Immature natural killer cell (primary cell): ENCODE results near the gene TSPAN15. TPM values are rescaled to one million over a fixed set of nuclear protein-coding genes. Genes with fewer than 3 reads are reported as not detected.
A peak's percentile ranks its signal among the peaks of the same experiment; 100 is the strongest.

Source experiments
- DNase-seq, 3 donors: peaks; one replicate each; pipeline ENCODE4 v3.0.0; 2022; ENCODE audit warnings: mixed read lengths in 1 of 3
- H3K27ac Mint-ChIP-seq, 6 donors: one replicate each; pipeline ENCODE4 v1.8.0; 2020; ENCODE audit warnings: mixed read lengths in 6 of 6, mild to moderate bottlenecking in 5 of 6, inconsistent platforms in 4 of 6, moderate library complexity in 3 of 6
- H3K27me3 Mint-ChIP-seq, 3 donors: one replicate each; pipeline ENCODE4 v1.8.0; 2020 to 2021; ENCODE audit warnings: low read depth in 3 of 3, mild to moderate bottlenecking in 3 of 3, mixed read lengths in 3 of 3, moderate library complexity in 3 of 3, inconsistent platforms in 1 of 3
- H3K36me3 Mint-ChIP-seq, 3 donors: one replicate each; pipeline ENCODE4 v1.8.0; 2020; ENCODE audit warnings: mixed read lengths in 3 of 3, inconsistent platforms in 2 of 3, mild to moderate bottlenecking in 2 of 3
- H3K4me1 Mint-ChIP-seq, 2 donors: one replicate each; pipeline ENCODE4 v1.8.0; 2020; ENCODE audit warnings: inconsistent platforms in 2 of 2, mild to moderate bottlenecking in 2 of 2, mixed read lengths in 2 of 2, moderate library complexity in 1 of 2
- H3K4me3 Mint-ChIP-seq, 5 donors: one replicate each; pipeline ENCODE4 v1.8.0; 2020; ENCODE audit warnings: mild to moderate bottlenecking in 5 of 5, mixed read lengths in 5 of 5, inconsistent platforms in 3 of 5, moderate library complexity in 3 of 5
- H3K9me3 Mint-ChIP-seq, 6 donors: one replicate each; pipeline ENCODE4 v1.8.0; 2020; ENCODE audit warnings: mild to moderate bottlenecking in 6 of 6, mixed read lengths in 6 of 6, inconsistent platforms in 4 of 6, moderate library complexity in 3 of 6
- polyA plus RNA-seq, 3 donors: library from polyadenylated mRNA; unstranded; fragments of 300-500 nt; fragmentation: Illumina TruSeq; gene quantifications; one replicate each; pipeline ENCODE4 v1.2.3, GENCODE V29; 2021

Gene TSPAN15
- polyA plus RNA-seq, 3 donors from 2014 or later = 0.39 to 2.4 TPM; not detected in 1

DNA sequence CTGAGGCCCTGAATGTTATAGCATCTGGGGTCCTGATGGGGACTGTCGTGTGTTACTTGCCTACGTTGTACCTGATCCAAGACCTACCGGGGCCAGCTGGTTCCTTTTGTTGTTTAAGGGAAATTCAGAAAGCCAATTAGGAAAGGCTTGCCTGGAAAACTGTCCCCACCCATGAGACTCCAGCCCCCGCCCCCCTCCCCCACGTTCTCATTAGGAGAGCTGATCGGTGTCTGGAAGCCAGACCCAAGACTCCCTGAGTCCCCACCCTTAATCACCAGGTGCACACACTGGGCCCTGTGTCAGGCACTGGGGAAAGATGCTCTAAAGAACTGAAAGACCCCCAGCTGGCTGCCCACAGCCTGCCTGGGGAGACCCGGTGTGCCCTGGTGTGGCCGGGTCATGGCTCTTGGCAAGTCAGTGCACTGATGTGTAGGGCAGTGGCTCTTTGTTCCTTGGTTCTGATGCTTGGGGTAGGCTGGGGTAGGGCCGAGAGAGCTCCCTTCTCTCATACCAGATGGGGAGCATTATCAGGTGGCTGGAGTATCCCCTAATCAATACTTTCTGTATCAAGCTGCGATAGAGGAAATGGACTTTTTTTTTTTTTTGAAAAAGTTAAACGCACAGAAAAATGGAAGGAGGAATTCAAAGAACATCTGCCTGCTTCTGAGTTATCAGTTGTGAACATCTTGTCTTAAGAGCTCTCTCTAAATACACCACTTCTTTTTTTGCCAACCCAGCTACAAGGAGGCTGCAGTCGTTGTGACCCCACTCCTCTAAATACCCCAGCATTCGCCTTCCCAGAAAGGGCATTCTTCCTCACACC lies 16.9 kb downstream of the TSPAN15 start:
- Mint-ChIP-seq H3K27ac (peak overlapping the region in 1 of 6 donors; percentile 38), H3K9me3 (no peaks in the 10 kb centered on the region), H3K27me3 (peaks cover 2 to 8% (median 4%) of the 10 kb centered on the region in 3 donors), H3K4me3 (no peak overlapping the region), H3K36me3 (no peaks in the 10 kb centered on the region), H3K4me1 (peaks cover 23 to 31% of the 10 kb centered on the region in 2 donors)
- DNase-seq = no peak

DNA sequence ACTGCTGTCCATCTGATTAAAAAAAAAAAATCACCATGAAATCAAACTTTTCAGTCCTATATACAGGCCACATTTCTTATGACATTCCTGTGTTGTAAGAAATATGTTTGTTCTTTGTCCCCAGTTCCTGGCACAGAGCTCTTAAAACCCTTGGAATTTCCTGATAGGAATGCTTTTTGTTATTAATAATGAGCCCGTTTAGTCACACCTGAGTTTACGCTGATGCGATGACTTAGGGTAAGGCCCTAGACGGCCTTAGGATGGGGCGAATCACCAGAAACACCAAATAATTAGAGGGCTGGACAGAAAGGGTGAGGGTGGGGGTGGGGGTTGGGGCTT lies 17.5 kb downstream of the TSPAN15 start:
- Mint-ChIP-seq H3K4me3 (no peak overlapping the region), H3K27ac (peak overlapping the region in 1 of 6 donors; percentile 38), H3K36me3 (no peaks in the 10 kb centered on the region), H3K4me1 (peaks cover 22 to 31% of the 10 kb centered on the region in 2 donors), H3K27me3 (peaks cover 4 to 9% (median 6%) of the 10 kb centered on the region in 3 donors), H3K9me3 (no peaks in the 10 kb centered on the region)
- no peak for DNase-seq

DNA sequence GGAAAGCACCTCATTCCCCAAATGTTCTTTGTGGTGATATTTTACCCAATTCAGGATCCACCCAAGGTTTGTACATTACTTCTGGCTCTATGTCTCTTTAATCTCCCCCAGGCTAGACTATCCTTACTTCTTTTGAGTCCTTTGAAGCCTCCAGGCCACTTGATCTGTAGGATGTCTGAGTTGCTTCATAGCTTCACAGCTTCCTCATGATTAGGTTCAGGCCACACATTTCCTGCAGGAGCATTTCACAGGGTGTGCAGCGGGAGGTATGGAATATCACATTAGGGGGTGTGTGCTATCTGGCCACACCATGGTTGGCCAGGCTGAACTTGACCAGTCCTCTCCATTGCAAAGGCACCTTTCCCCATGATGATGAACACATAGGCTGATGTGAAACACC lies 18.7 kb downstream of the TSPAN15 start:
- DNase-seq = no peak
- Mint-ChIP-seq H3K4me1 (peaks cover 9 to 18% of the 10 kb centered on the region in 2 donors), H3K27ac (no peak overlapping the region), H3K9me3 (no peaks in the 10 kb centered on the region), H3K36me3 (no peaks in the 10 kb centered on the region), H3K4me3 (no peak overlapping the region), H3K27me3 (peaks cover 4 to 9% (median 6%) of the 10 kb centered on the region in 3 donors)

DNA sequence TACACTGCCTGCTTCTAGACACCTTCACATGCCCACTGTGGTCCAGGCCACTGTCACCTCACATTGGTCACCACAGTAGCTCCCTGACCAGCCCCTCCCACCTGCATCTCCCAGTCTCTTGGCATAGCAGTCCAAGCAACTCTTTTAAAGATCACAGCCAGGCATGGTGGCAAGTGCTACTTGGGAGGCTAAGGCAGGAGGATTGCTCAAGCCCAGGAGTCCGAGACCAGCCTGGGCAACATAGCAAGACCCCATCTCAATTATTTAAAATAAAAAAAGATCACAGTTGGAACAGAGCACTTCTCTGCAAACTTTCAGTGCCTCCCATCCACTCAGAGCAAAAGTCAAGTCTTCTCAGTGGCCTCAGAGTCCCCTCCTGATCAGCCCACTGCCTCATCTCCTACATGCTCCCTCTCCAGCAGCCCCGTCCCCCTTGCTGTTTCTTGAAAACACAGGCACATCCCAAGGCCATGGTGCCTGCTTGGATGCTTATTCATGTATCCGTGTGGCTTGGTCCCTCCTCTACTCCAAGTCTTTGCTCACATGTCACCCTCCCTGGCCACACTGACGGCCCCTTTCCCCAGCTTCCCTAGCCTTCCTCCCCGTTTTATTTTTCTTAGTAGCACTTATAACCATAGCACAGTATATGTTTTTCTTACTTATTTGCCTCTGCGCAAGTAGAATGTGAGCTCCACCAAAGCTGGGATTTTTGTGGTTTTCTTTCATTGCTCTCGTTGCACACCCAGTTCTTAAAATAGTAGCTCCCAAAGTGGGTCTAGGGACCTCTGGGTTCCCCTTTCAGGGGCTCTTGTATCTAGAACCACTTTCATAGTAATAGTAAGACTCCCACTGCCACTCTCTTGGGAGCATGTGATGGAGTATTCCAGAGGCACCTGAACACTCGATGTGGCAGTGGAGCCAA lies 19.5 kb downstream of the TSPAN15 start:
- H3K27ac Mint-ChIP-seq = peak overlapping the region in 1 of 6 donors; percentile 17
- H3K9me3 Mint-ChIP-seq = no peaks in the 10 kb centered on the region
- no peak for DNase-seq
- H3K36me3 Mint-ChIP-seq = no peaks in the 10 kb centered on the region
- H3K27me3 Mint-ChIP-seq = peaks cover 2 to 9% (median 6%) of the 10 kb centered on the region in 3 donors
- peaks cover 2 to 10% of the 10 kb centered on the region in 2 donors for H3K4me1 Mint-ChIP-seq
- H3K4me3 Mint-ChIP-seq = no peak overlapping the region

DNA sequence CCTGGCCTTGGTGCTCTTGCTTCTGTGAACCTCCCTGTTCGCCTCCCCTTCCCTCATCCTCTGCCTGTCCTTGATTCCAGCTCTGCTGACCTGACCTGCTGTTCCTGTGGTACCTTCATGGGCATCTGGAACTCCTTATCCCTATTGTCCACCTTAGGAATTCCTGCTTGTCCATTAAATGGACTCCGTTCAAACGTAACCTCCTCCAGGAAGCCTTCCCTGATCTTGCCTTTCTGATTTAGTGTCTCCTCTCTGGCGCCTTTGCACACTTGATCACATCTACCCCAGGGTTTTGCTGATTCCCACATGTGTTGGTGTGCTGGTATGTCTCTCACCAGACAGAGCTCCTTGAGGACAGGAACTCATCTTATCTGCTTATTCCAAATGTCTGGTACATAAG lies 20.9 kb downstream of the TSPAN15 start:
- DNase-seq = no peak
- no peak overlapping the region for H3K4me3 Mint-ChIP-seq
- H3K27me3 Mint-ChIP-seq = peaks cover 2 to 9% (median 6%) of the 10 kb centered on the region in 3 donors
- H3K36me3 Mint-ChIP-seq = peaks cover 0 to 3% (median 0%) of the 10 kb centered on the region in 3 donors
- no peaks in the 10 kb centered on the region for H3K4me1 Mint-ChIP-seq
- H3K27ac Mint-ChIP-seq = no peak overlapping the region
- no peaks in the 10 kb centered on the region for H3K9me3 Mint-ChIP-seq

DNA sequence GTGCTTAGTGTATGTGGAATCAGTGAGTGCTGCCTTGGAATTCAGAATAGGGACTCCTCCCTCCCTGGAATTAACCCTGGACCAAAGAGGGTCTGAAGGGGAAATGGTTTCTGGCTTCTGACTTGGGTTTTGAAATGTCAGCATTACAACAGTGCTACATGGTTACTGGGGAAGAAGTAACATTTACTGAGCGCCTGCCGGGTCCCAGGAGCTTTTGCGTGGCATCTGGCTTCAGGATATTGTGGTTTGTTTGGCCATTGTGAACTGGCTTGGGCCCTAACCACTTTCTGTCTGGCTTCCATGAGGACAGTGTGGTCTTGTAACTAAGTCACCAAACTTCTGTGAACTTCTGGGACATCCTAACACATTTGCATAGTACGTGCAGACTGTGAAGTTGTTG lies 21.3 kb downstream of the TSPAN15 start:
- Mint-ChIP-seq H3K4me3 (no peak overlapping the region), H3K27ac (no peak overlapping the region), H3K36me3 (peaks cover 0 to 3% (median 0%) of the 10 kb centered on the region in 3 donors), H3K4me1 (no peaks in the 10 kb centered on the region), H3K9me3 (no peaks in the 10 kb centered on the region), H3K27me3 (peaks cover 3 to 9% (median 6%) of the 10 kb centered on the region in 3 donors)
- no peak for DNase-seq

DNA sequence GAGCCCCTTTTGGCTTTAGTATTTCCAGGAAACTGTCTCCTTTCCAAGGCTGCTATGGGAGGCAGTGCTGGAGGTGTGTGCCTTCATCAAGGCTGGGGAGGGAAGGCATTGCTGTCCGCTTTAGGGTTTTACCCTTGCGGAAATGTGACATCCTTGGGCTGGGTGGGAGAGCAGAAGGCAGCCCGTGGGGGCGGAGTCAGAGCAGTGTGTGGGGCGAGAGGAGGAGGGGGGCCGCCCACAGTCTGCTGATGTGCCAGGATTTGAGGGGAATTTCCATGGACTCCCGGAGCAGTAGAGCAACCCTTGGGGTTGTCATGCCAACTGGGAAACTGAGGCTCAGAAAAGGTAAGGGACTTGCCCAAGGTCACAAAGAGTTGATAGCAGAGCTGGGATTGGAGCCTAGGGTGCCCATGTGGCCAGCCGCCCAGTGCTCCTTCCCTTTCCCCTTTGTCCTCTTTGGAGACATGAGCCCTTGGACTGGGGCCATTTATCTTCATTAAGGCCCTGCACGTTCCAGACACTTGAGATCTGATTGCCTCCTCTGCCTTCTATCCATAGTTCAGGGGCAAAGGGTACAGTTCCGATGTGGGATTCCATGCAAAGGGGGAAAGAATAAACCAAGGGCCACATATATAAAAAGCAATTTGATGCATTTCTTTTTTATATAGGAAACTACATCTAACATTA lies 22.2 kb downstream of the TSPAN15 start:
- Mint-ChIP-seq H3K27ac (no peak overlapping the region), H3K27me3 (peaks cover 3 to 9% (median 8%) of the 10 kb centered on the region in 3 donors), H3K36me3 (peaks cover 0 to 3% (median 0%) of the 10 kb centered on the region in 3 donors), H3K4me3 (no peak overlapping the region), H3K4me1 (no peaks in the 10 kb centered on the region), H3K9me3 (no peaks in the 10 kb centered on the region)
- DNase-seq = no peak

DNA sequence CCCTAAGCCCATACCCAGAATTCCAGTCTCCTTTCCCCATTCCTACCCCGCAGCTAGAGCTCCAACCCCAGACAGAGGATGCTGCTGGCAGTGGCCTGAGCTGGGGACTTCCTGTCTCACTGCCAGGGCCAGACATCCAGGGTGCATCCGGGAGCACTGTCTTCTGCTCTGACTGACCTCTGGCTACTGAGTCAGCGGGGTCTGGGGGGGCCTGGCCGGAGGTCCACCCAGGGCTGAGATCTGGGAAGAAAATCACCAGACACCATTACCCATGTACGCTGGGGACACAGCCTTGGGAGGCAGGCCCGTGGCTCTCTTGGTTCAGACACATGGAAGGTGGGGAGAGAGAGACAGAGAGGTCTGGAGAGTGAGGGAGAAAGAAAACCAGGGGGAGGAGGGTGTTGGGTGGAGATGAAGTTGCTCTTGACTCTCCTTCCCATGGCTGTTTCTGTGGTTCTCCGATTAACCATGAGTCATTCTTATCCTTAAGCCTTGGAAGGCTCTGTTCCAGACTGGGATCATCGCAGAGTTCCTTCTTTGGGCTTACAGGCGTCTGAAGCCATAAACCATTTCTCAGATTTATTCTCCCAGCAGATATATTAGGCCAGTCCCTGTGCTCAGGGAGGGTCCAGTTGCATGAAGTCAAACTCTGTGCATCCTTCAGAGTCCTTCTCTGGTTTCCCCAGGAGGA lies 23.6 kb downstream of the TSPAN15 start:
- DNase-seq = no peak
- Mint-ChIP-seq H3K27me3 (peaks cover 3 to 11% (median 8%) of the 10 kb centered on the region in 3 donors), H3K36me3 (peaks cover 0 to 3% (median 0%) of the 10 kb centered on the region in 3 donors), H3K4me1 (no peaks in the 10 kb centered on the region), H3K4me3 (no peak overlapping the region), H3K9me3 (no peaks in the 10 kb centered on the region), H3K27ac (peak overlapping the region in 1 of 6 donors; percentile 10)

DNA sequence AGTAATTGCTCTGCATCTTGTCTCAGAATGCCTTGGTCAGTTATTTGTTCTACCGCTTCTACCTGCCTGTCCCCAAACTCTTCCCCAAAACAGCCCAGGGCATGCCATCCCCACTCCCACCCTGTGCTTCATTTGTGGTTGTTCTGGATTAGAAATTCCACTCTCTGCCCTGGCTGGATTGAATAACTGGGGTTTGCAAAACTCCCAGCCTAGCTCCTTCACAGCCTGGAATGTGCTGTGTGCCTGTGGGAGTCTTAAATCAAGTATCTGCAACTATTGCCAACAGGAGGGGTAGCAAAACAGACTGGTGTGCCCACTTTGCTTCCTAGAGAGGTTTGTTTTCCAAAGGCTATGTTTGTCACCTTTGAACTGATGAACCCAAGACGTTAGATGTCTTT lies 24.2 kb downstream of the TSPAN15 start:
- H3K27me3 Mint-ChIP-seq = peaks cover 3 to 11% (median 8%) of the 10 kb centered on the region in 3 donors

DNA sequence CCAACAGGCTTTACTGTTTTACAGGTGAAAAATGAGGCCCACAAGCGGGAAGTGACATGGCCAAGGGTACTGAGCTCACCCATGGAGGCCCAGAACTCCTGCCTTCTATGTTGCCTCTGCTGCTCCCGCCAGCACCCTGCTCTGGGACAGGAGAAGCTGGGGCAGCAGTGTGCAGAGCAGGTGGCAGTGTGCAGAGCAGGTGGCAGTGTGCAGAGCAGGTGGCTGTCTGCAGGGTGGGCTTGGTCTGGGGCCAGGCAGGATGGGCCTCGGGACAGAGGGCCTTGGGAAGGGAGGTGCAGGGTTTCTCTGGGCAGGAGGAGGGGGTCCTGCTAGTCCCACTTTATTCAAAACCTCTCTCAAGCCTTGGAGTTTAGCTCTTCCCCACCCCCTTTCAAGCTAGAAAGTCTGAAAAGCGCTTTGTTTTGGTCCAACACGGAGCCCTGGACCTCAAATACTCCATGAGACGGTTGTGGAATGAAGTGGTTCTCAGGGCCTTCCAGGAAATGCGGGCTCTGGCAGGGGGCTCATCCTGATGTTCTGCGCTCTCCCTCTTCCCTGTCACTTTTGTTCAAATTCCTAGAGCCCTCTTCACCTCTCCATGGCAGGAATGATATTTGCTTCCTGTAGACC lies 26.8 kb downstream of the TSPAN15 start:
- peaks cover 0 to 3% (median 0%) of the 10 kb centered on the region in 3 donors for H3K36me3 Mint-ChIP-seq
- no peak overlapping the region for H3K27ac Mint-ChIP-seq
- H3K27me3 Mint-ChIP-seq = peaks cover 3 to 6% (median 3%) of the 10 kb centered on the region in 3 donors
- H3K4me1 Mint-ChIP-seq = no peaks in the 10 kb centered on the region
- no peak overlapping the region for H3K4me3 Mint-ChIP-seq
- H3K9me3 Mint-ChIP-seq = no peaks in the 10 kb centered on the region
- DNase-seq = no peak

More for the DNA sequence above, 24.2 kb downstream of the TSPAN15 start:
- no peak for DNase-seq
- no peaks in the 10 kb centered on the region for H3K9me3 Mint-ChIP-seq
- H3K27ac Mint-ChIP-seq = no peak overlapping the region
- H3K4me1 Mint-ChIP-seq = no peaks in the 10 kb centered on the region
- peaks cover 0 to 3% (median 0%) of the 10 kb centered on the region in 3 donors for H3K36me3 Mint-ChIP-seq
- H3K4me3 Mint-ChIP-seq = no peak overlapping the region

DNA sequence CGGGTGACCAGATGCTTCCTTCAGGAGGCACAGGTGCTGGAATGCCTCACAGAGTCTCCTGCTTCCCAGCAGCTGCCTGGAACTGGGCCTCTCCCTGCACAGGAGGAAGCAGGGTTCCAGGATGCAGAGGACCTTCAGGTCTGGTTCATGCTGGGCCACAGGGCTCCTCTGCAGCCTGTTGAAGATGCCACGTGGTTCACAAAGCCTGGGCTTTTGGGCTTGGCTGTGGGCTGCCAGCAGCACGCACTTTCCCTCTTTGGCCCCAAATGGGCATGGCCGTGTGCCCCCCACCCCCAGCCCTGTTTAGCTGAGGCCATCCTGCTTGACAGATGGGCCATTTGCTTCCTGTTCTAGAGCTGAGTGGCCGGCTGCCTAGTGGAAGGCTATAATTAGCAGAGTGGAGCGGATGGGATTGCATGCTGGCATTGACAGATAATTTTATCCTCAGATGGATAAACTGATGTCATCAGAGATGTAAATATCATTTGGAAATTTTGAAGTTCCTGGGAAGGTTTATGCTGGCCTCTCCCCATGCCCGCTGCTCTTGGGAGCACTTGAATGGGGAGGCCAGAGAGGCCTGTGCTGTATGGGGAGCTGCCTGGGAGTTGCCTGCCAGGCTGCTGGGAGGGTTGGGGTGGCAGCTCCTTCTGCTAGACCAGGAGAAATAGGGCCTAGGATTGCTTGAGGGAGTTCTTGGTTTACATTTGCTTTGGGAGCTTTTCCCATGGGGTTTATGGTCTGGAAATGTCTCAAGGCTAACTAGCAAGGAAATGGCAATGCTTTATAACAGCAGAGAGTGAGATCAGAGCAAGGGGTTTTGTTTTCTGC lies 28.2 kb downstream of the TSPAN15 start:
- Mint-ChIP-seq H3K27ac (no peak overlapping the region), H3K4me3 (no peak overlapping the region), H3K4me1 (no peaks in the 10 kb centered on the region), H3K36me3 (peaks cover 0 to 3% (median 0%) of the 10 kb centered on the region in 3 donors), H3K9me3 (no peaks in the 10 kb centered on the region), H3K27me3 (peaks cover 1 to 4% (median 1%) of the 10 kb centered on the region in 3 donors)
- DNase-seq = no peak

DNA sequence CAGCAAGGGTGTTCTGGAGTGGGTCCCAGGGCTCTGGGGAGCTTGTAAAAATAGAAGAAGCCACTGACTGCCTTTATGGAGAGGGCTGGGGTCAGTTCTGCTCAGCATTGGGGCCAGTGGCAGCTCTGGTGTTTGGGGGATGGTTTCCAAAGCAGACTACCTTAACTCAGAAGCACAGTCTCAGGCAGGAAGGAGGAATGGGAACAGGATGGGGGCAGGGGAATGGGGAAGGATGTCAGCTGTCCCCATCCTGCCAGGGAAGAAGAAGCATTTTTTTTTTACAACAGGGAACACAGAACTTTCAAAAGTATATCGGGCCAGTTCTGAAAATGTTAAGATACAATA lies 28.8 kb downstream of the TSPAN15 start:
- Mint-ChIP-seq H3K9me3 (peaks cover 0 to under 1% (median 0%) of the 10 kb centered on the region in 6 donors), H3K27ac (no peak overlapping the region), H3K36me3 (peaks cover 0 to 3% (median 0%) of the 10 kb centered on the region in 3 donors), H3K4me3 (no peak overlapping the region), H3K27me3 (peaks cover 1 to 4% (median 1%) of the 10 kb centered on the region in 3 donors), H3K4me1 (no peaks in the 10 kb centered on the region)
- DNase-seq = no peak
